Keratinocyte (primary cell): ENCODE results near the gene RBPJ.

Source experiments
- CTCF ChIP-seq, 3 experiments: IDR thresholded peaks in 1 of 3; conservative IDR thresholded peaks in 1 of 3; optimal IDR thresholded peaks in 1 of 3; 2 replicates in 2 of 3; 3 replicates in 1 of 3; pipeline versions ENCODE3 to v1.5.1; 2011; ENCODE audit warnings: low read length in 3 of 3, mild to moderate bottlenecking in 3 of 3, moderate library complexity in 2 of 3, control low read depth in 1 of 3, inconsistent platforms in 1 of 3; ENCODE audit not compliant: insufficient read depth in 2 of 3; ENCODE audit errors: extremely low read depth in 1 of 3
- EZH2 ChIP-seq: IDR thresholded peaks from one replicate; pipeline ENCODE4 v1.6.1; 2012; ENCODE audit warnings: inconsistent platforms, mild to moderate bottlenecking, low read length, moderate library complexity

DNA sequence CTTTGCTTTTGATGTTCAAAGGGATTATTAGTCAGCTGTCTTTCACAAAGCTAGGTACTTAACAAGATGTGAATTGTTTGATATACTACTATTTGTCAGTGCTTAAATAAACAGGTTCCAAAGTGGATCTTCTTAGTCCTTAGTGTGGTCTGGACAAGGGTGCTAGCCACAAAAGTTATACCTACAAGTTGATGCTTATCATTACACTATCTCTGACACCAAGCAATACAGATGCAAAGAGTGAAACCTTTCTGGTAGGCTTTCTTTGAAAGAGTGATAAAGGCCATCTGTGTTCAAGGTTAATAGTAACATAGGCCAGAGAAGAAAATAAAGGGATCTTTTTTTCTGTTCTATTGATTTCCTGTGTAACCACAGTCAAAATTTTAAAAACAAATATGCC is 12.2 kb upstream of the RBPJ start:
- no peak for TF ChIP-seq CTCF (optimal IDR thresholded peaks at IDR 0.05 in 1 of 3, IDR thresholded peaks at IDR 0.05 in 1 of 3, conservative IDR thresholded peaks at IDR 0.05 in 1 of 3; ENCODE audit: extremely low read depth in 1 of 3, insufficient read depth in 2 of 3, low read length in 3 of 3)
- TF ChIP-seq EZH2, result no peak
